ENCODE measurements around the gene DNM2.

DNA sequence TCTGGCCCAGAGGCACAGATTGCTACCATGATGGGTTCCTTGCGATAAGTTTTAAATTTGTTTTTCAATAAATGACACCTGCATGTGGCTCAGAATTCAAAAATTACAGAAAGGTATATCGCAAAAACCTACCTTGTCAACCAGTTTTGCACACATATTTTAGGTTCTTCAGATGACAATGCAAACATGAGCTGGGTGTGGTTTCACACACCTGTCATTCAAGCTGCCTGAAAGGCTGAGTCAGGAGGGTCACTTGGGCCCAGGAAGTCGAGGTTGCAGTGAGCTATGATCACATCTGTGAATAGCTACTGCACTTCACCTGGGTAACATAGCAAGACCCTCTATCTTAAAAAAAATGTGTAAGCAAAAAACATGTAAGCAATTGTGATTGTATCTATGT, 56.1 kb downstream of the DNM2 start:
- TF ChIP-seq, protein P1, sequence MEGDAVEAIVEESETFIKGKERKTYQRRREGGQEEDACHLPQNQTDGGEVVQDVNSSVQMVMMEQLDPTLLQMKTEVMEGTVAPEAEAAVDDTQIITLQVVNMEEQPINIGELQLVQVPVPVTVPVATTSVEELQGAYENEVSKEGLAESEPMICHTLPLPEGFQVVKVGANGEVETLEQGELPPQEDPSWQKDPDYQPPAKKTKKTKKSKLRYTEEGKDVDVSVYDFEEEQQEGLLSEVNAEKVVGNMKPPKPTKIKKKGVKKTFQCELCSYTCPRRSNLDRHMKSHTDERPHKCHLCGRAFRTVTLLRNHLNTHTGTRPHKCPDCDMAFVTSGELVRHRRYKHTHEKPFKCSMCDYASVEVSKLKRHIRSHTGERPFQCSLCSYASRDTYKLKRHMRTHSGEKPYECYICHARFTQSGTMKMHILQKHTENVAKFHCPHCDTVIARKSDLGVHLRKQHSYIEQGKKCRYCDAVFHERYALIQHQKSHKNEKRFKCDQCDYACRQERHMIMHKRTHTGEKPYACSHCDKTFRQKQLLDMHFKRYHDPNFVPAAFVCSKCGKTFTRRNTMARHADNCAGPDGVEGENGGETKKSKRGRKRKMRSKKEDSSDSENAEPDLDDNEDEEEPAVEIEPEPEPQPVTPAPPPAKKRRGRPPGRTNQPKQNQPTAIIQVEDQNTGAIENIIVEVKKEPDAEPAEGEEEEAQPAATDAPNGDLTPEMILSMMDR (IDR thresholded peaks at IDR 0.05) = no peak
- no peak for TF ChIP-seq SIN3A (IDR thresholded peaks at IDR 0.05; ENCODE audit: borderline replicate concordance, insufficient read depth, low read depth, low read length)
